ENCODE results near the gene USP11. TPM values are rescaled to one million over a fixed set of nuclear protein-coding genes. Genes with fewer than 3 reads are reported as not detected.
"Not testable (repeated sequence)": the region's sequence is repeated elsewhere in the genome, so short reads cannot be mapped to it uniquely, and the experiment has no call there.

Gene USP11
- total RNA-seq, 4 donors from 2014 or later, result 27.6 to 41.3 (median 32.3) TPM

DNA sequence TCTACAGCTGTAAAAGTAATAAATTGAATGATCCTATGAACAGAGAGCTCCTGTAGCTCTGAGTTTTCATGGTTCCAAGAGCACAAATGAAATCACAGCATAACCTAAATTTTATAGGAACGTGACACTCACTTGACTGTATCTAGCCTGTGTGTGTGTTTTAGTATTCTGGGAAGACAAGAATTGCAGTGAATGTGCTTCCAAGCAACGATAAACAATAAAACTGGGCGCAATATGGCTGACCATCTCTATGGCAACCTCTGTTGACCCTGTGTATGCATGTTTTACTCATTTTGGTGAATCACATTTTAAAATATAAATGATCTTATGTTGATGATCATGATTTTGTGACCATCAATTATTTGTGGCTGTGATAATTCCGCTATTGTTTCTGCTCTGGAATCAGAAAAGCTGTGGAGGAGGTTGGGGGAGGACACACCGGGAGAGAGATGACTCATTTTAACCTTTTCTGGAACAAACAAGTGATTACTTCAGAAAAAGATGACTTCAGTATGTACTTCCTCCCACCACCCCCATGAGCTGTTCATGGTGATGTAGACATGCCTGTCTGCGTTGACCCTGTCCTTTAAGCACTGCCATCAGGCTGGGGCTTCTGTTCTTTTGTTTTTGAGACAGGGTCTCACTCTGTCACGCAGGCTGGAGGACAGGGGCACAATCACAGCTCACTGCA lies 31.8 kb downstream of the USP11 start:
- ATAC-seq (ENCODE audit: low FRiP score), result no peak

DNA sequence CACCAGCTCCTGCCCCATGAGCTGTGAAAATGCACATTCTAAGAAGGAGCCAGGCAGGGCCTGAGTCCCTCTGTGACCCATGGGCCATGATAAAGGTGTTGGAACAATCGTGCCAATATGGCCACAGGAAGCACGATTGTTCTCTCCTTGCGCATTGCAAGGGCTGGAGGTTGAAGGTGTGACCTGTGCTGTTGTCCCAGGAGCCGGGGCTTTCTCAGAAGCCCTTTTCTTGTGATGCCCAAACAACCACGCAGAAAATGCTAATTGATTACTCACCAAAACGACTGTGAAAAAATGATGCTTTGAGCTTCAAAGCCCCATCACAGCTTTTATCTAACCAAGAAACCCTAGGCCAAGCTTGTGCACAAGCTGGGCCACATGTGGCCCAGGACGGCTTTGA lies 33.8 kb downstream of the USP11 start:
- no peak for ATAC-seq (ENCODE audit: low FRiP score)
- TF ChIP-seq, protein P1, sequence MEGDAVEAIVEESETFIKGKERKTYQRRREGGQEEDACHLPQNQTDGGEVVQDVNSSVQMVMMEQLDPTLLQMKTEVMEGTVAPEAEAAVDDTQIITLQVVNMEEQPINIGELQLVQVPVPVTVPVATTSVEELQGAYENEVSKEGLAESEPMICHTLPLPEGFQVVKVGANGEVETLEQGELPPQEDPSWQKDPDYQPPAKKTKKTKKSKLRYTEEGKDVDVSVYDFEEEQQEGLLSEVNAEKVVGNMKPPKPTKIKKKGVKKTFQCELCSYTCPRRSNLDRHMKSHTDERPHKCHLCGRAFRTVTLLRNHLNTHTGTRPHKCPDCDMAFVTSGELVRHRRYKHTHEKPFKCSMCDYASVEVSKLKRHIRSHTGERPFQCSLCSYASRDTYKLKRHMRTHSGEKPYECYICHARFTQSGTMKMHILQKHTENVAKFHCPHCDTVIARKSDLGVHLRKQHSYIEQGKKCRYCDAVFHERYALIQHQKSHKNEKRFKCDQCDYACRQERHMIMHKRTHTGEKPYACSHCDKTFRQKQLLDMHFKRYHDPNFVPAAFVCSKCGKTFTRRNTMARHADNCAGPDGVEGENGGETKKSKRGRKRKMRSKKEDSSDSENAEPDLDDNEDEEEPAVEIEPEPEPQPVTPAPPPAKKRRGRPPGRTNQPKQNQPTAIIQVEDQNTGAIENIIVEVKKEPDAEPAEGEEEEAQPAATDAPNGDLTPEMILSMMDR (IDR thresholded peaks at IDR 0.05), result no peak
- DNase-seq (ENCODE audit: low spot score), result no peak

More for the DNA sequence above, 31.8 kb downstream of the USP11 start:
- DNase-seq (ENCODE audit: low spot score), result no peak
- TF ChIP-seq, protein P1 (IDR thresholded peaks at IDR 0.05), result no peak

DNA sequence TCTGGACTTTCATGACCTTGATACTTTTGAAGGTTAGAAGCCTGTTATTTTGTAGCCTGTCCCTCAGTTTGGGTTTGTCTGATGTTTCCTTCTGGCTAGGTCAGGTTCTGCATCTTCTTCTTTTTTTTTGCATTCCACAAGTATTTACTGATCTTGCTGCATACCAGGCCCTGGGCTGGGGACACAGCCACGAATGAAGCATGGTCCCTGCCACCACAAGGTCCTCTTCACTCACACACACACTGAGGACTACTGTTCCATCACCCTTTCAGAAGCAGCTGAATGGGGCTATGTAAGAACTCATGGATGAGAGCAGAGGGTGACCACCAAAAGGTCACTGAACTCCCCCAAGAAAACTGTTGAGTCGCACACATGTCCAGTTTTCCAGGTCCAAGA lies 39.2 kb downstream of the USP11 start:
- TF ChIP-seq, protein P1 (IDR thresholded peaks at IDR 0.05), result no peak
- no peak for ATAC-seq (ENCODE audit: low FRiP score)
- DNase-seq (ENCODE audit: low spot score), result no peak

DNA sequence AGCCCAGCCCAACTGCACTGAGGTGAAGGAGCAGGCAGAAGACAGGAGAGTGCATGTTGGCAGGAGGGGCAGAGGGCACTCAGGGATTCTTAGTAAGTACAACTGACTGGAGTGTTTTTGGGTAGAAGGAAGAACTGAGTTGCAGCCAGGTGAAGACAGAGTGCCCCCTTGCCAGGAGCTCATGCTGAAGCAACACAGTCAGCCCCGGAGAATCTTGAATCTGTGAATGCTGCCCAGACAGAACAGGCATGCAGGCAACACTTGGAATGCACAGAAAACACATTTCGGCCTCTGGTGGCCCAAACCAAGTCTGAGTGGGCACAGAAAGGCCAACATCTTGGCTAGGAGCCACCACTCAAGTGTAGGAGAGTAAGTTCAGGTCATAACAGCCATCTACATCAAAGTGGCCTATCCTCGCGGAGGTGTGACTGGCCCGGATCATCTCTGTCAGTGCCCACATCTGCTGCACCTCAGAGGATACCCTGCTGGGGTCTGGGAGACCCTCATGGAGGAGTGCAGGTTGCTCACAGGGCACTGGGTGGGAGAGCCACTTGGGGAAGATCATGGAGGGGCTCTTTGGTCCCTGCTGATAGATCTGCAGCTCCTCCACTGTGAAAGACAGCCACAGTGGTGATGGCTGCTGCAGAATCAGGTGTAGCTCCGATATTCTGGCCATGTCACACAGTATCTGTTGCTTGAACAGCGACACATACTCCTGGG lies 40.4 kb downstream of the USP11 start:
- DNase-seq (ENCODE audit: low spot score), result no peak
- TF ChIP-seq, protein P1 (IDR thresholded peaks at IDR 0.05), result no peak
- no peak for ATAC-seq (ENCODE audit: low FRiP score)

DNA sequence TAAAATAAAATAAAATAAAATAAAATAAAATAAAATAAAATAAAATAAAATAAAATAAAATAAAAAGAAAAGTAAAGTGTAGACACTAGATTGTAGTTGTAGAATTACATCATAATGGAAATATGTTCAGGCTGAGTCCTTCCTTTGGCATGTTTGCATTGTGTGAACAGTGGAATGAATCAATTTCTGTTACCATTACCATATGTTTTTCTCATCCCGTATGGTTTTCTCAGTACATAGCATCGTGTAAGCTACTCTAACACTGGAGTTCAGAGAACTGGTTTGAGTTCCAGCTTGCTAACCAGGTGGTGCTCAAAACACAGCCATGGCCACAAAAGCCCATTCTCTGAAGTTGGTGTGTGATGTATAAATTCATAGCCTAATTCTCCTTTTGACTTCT lies 45.9 kb downstream of the USP11 start:
- TF ChIP-seq, protein P1 (IDR thresholded peaks at IDR 0.05), result no peak
- no peak for ATAC-seq (ENCODE audit: low FRiP score)
- no peak for DNase-seq (ENCODE audit: low spot score)

DNA sequence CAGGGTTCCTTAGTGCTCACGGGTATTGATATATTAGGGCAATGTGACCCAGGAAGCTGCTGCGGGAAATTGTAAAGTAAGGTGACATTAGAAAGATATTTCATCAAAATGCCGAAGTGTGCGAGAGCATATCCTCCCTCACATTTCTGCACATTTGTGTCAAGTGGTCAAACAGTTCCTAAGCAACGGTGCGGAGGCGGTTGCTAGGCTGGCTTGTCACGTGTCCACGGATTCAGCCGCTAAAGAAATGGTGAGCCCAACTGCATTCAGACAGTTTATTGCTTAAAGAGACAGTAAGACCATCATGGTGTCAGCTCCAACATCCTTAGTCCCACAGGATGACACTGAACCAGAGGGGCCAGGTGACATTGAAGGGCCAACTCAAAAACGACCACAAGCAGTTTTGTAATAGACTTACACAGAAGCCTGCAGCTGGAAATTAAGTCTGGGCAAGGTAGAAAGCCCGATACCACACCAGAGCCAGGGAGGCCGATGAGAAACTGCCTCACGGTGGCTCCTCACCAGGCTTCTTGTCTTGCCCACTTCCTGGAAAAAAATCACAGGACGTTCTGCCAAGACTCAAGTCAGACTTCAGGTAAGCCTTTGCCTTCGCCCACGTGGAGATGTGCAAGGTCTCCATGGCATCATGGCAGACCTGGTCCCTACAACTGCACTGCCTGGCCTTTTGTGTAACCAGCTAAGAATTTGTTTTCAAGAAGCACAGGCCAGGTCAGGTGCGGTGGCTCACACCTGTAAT lies 50.4 kb downstream of the USP11 start:
- TF ChIP-seq, protein P1 (IDR thresholded peaks at IDR 0.05), result no peak
- DNase-seq (ENCODE audit: low spot score), result no peak
- ATAC-seq (ENCODE audit: low FRiP score), result no peak

DNA sequence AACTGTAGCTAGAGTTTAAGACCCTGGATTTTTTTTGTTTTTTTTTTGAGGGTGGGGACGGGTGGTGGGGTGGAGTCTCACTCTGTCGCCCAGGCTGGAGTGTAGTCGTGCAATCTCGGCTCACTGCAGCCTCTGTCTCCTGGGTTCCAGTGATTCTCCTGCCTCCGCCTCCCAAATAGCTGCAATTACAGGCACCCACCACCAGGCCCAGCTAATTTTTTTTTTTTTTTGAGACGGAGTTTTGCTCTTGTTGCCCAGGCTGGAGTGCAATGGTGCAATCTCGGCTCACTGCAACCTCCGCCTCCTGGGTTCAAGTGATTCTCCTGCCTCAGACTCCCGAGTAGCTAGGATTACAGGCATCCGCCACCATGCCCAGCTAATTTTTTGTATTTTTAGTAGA lies 51.8 kb downstream of the USP11 start:
- not testable (repeated sequence) for ATAC-seq (ENCODE audit: low FRiP score); DNase-seq (ENCODE audit: low spot score)
